K562 (cell line): Measurements from ENCODE around the gene SERPINE1. TPM values are rescaled to one million over a fixed set of nuclear protein-coding genes. Genes with fewer than 3 reads are reported as not detected.

ENCODE experiments used
- ATF3 ChIP-seq, 2 experiments: fragments of 450-650 bp in 1 of 2; sonication (generic) in 1 of 2; formaldehyde crosslinking in 1 of 2; IDR thresholded peaks in 1 of 2; conservative IDR thresholded peaks in 1 of 2; 2 replicates each; pipeline versions ENCODE4 v1.6.1 to v1.8.1; 2016 to 2023; ENCODE audit warnings: mild to moderate bottlenecking in 2 of 2, moderate library complexity in 2 of 2, inconsistent platforms in 1 of 2, missing genetic modification reagents in 1 of 2
- E2F4 ChIP-seq: sonication (generic); formaldehyde crosslinking; IDR thresholded peaks from 2 replicates; pipeline ENCODE4 v1.8.0; 2022; ENCODE audit warnings: mild to moderate bottlenecking, low read depth, missing genetic modification reagents
- ELF4 ChIP-seq: fragments of 450-650 bp; formaldehyde crosslinking; IDR thresholded peaks from 2 replicates; pipeline ENCODE4 v1.4.0; 2022; ENCODE audit warnings: missing genetic modification characterization
- EP400 ChIP-seq: fragments of 450-650 bp; IDR thresholded peaks from 2 replicates; pipeline ENCODE4 v1.6.1; 2017; ENCODE audit warnings: antibody characterized with exemption, mild to moderate bottlenecking, moderate library complexity
- FOXM1 ChIP-seq, 2 experiments: fragments of 450-650 bp in 1 of 2; sonication (generic) in 1 of 2; formaldehyde crosslinking in 1 of 2; IDR thresholded peaks; 2 replicates each; pipeline versions ENCODE4 v1.6.1 to v1.9.0; 2017 to 2022; ENCODE audit warnings: low read depth in 2 of 2, mild to moderate bottlenecking in 2 of 2, missing genetic modification reagents in 1 of 2, moderate library complexity in 1 of 2
- GTF2E2 ChIP-seq: fragments of 200-800 bp; sonication (Bioruptor generic); IDR thresholded peaks from 2 replicates; pipeline ENCODE4 v1.6.1; 2016; ENCODE audit warnings: missing genetic modification characterization, missing compliant biosample characterization
- HDAC2 ChIP-seq: fragments of 450-650 bp; IDR thresholded peaks from 2 replicates; pipeline ENCODE4 v1.6.1; 2016; ENCODE audit warnings: mild to moderate bottlenecking
- JUN ChIP-seq, 2 experiments: sonication (generic) in 1 of 2; formaldehyde crosslinking in 1 of 2; IDR thresholded peaks; 2 replicates each; pipeline versions ENCODE4 v1.6.1 to v1.8.0; 2012 to 2022; ENCODE audit warnings: borderline replicate concordance in 2 of 2, mild to moderate bottlenecking in 2 of 2, improper control_type of control experiment in 1 of 2, low read depth in 1 of 2, low read length in 1 of 2, missing genetic modification reagents in 1 of 2
- JUNB ChIP-seq: fragments of 450-650 bp; formaldehyde crosslinking; conservative IDR thresholded peaks from 2 replicates; pipeline ENCODE4 v1.4.0; 2020; ENCODE audit warnings: mild to moderate bottlenecking
- NCOA2 ChIP-seq, 2 experiments: fragments of 450-650 bp; IDR thresholded peaks; 2 replicates each; pipeline ENCODE4 v1.6.1; 2018; ENCODE audit warnings: mild to moderate bottlenecking in 2 of 2, moderate library complexity in 1 of 2; ENCODE audit not compliant: partially characterized antibody in 2 of 2
- NONO ChIP-seq, 2 experiments: fragments of 200-400 bp in 1 of 2; fragments of 450-650 bp in 1 of 2; formaldehyde crosslinking in 1 of 2; IDR thresholded peaks; 2 replicates each; pipeline ENCODE4 v1.6.1; 2017; ENCODE audit warnings: low read depth in 2 of 2, mild to moderate bottlenecking in 2 of 2, moderate library complexity in 2 of 2, low read length in 1 of 2
- TRIM25 ChIP-seq: fragments of 450-650 bp; IDR thresholded peaks from 2 replicates; pipeline ENCODE4 v1.7.0; 2016; ENCODE audit warnings: borderline replicate concordance
- TRIM28 ChIP-seq: fragments of 450-650 bp; IDR thresholded peaks from 2 replicates; pipeline ENCODE4 v1.6.1; 2017
- ZBTB17 ChIP-seq: fragments of 450-650 bp; formaldehyde crosslinking; IDR thresholded peaks from 2 replicates; pipeline ENCODE4 v1.4.0; 2020; ENCODE audit warnings: mild to moderate bottlenecking
- ZBTB9 ChIP-seq: fragments of 450-650 bp; formaldehyde crosslinking; IDR thresholded peaks from 2 replicates; pipeline ENCODE4 v1.4.0; 2020; ENCODE audit warnings: mild to moderate bottlenecking, moderate library complexity
- polyA plus RNA-seq, 8 experiments: library from polyadenylated mRNA; depleted of rRNA in 4 of 8; stranded (reverse) in 5 of 8; unstranded in 3 of 8; fragments of >200 nt; fragmentation: Nextera tagmentation in 2 of 8; fragmentation: Illumina TruSeq in 1 of 8; extraction: Ambion mirVana in 2 of 8; extraction: Trizol in 1 of 8; gene quantifications; 2 replicates each; pipeline versions ENCODE4 v1.2.1 to v1.2.3, GENCODE V29; 2011 to 2014; ENCODE audit warnings: inconsistent platforms in 1 of 8, missing spikeins in 1 of 8
- total RNA-seq, 7 experiments: library from RNA; depleted of rRNA in 6 of 7; stranded (reverse); fragments of >200 nt in 6 of 7; fragmentation: Illumina TruSeq in 2 of 7; extraction: Trizol in 2 of 7; gene quantifications; 2 replicates each; pipeline versions ENCODE4 v1.2.1 to v1.2.3, GENCODE V29; 2011 to 2021; ENCODE audit warnings: low replicate concordance in 1 of 7

SERPINE1 gene
- total and polyA plus RNA-seq, 9 of the 15 experiments (the other 6 are each of a cell fraction or from before 2014, with no cell fraction given) = 0.22 to 4.8 (median 0.91) TPM

- TF ChIP-seq ZBTB9 (CRISPR knock-in tag) (peak; percentile 59; the same call in 1 of the 2 replicates), HDAC2 (peak; percentile 96), NONO (IDR thresholded peaks at IDR 0.05; ENCODE audit: low read depth in 2 of 2, low read length in 1 of 2) (no peak), JUNB (CRISPR knock-in tag) (peak; percentile 99), TRIM25 (no peak), ELF4 (CRISPR knock-in tag) (peak; percentile 52; the same call in 1 of the 2 replicates), GTF2E2 (tag) (peak; percentile 65; the same call in 1 of the 2 replicates), TRIM28 (0 out of 2 replicates have a peak, but pooled peaks have one; percentile 79), NCOA2 (IDR thresholded peaks at IDR 0.05; ENCODE audit: partially characterized antibody in 2 of 2) (peak in 1 of 2 experiments; percentile 6), ATF3 (IDR thresholded peaks at IDR 0.05) (peak; percentile 100), ATF3 (CRISPR knock-in tag; conservative IDR thresholded peaks at IDR 0.05) (peak; percentile 99), EP400 (peak; percentile 93), FOXM1 (IDR thresholded peaks at IDR 0.05; ENCODE audit: low read depth) (no peak), FOXM1 (CRISPR knock-in tag; IDR thresholded peaks at IDR 0.05; ENCODE audit: low read depth) (no peak), ZBTB17 (CRISPR knock-in tag) (peak; percentile 34; the same call in 1 of the 2 replicates), E2F4 (CRISPR knock-in tag) (no peak), JUN (IDR thresholded peaks at IDR 0.05; ENCODE audit: borderline replicate concordance, low read depth, low read length) (peak; percentile 100), JUN (CRISPR knock-in tag; IDR thresholded peaks at IDR 0.05; ENCODE audit: borderline replicate concordance) (peak; percentile 98; the same call in 1 of the 2 replicates)
Measured at GRCh38 chr7:101138213-101138870, 11.4 kb downstream of the SERPINE1 start (continued).
